Activated CD4-positive, alpha-beta T cell treated with anti-CD3 and anti-CD28 coated beads for 1 hour (primary cell): Measurements from ENCODE around the gene CAMK2A.

ENCODE experiments used
- DNase-seq: peaks from one replicate; pipeline ENCODE4 v3.0.0-alpha.2; 2020

Gene CAMK2A

DNA sequence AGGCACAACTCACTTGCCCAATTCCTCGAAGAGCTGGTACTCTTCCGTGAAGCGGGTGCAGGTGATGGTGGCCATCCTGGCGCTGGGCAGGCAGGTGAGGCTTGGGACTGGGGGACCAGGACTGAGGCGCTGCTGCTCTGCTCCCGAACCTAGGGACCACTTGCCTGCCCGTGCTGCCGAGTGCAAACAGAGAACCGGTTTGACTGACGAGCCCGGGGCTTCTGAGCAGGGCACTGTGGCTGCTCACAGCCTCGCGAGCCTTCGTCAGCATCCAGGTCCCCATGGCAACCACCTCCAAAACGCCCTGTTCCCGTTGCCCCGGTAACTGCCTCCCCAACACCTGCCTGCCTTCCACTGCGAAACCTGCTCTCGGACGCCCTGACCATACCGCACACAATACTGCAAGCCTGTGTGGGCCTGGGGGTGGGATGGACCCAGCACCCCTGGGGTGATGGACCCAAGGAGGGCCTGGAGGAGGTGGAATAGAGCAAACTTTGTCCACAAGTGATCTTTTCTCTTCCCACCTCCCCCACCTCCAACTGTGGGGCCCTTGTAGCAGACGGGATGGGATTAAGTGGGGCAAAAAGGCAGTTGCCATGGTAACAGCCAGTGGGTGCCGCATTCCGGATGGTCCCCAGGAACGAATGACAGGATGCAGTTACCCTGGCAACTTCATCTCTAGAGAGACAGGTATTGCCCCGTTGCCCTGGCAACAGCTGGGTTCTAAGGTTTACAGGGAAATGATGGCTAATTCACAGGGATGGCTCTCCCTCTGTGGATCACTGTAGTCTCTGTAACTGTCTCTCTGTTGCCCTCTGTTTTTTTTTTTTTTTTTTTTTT lies at the start of gene CAMK2A:
CAMK2A (minus strand) TSS at position 223 of the 840 bp plus-strand sequence; CDS start at position 75, 148 bp downstream.
- no peak for DNase-seq

DNA sequence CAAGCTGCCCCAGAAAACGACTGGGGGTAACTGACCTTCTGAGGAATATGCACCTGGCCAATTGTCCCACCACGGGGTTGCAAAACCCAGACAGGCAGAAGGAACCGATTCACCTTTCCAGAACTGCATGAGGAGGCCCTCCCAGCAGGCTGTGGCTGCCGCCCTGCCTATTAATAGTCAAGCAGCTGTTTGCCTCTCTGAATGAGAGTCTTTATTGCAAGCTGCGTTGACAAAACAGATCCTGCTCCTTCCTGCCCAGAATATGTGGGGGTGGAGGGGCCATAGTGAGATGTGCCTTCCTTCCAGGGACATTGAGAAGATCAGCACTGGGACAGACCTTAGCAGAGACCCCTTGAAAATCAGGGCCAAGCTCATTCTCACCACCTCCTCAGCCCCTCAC lies 49.6 kb upstream of the CAMK2A start:
- no peak for DNase-seq

DNA sequence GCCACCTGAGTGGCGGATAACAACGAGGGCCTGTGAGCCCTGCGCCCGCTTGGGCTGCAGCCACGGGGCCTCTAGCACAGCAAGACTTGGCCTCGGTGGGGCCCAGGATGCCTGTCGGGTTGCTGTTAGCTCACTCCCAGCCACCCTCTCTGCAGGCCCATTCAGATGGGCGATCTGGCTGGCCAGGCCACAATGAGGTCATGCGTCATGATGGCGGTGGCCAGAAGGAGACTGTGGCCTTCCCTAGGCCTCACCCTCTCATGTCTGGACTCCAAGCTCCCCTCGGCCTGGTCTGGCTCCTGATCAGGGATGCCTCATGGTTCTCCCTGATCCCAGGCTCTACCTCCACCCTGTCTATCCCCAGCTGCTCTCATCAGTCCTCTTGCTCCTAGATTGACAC lies 49.0 kb upstream of the CAMK2A start:
- DNase-seq = no peak

DNA sequence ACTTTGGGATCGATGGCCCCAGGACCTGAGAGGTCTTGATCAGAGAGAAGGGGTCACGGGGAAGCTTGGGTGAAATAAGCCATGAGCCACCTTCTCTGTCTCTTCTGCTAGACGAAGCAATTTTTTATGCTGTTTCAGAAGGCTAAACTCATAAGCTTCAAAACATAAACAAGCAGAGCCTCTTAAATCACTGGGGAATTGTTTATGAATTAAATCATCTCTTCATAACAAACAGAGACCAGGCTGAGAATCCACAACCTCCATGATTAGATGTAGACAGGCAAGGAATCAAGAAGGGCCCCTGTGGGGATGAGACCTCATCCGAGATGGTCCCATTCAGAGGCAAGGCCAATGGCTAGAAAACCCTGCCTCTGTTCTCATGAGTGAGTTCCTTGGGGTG lies 46.2 kb upstream of the CAMK2A start:
- DNase-seq = no peak

DNA sequence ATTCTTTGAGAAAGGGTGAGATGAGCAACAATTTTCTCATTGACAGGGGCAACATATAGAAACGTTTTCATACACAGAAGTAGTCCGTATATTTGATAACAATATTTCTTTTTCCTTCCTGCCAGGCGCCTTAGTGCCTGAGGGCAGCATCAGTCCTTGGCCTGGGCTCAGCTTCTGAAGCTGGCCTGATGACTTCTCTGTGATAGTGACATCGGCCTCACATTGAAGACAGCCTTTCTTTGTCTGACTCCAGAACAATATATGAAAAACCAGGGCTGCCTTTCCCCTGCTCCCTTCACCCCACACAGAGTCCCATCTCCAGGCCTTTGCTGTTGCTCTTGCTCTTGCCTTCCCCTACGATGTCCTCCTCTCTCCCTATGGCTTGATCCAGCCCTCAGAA lies 43.8 kb upstream of the CAMK2A start:
- DNase-seq = no peak

DNA sequence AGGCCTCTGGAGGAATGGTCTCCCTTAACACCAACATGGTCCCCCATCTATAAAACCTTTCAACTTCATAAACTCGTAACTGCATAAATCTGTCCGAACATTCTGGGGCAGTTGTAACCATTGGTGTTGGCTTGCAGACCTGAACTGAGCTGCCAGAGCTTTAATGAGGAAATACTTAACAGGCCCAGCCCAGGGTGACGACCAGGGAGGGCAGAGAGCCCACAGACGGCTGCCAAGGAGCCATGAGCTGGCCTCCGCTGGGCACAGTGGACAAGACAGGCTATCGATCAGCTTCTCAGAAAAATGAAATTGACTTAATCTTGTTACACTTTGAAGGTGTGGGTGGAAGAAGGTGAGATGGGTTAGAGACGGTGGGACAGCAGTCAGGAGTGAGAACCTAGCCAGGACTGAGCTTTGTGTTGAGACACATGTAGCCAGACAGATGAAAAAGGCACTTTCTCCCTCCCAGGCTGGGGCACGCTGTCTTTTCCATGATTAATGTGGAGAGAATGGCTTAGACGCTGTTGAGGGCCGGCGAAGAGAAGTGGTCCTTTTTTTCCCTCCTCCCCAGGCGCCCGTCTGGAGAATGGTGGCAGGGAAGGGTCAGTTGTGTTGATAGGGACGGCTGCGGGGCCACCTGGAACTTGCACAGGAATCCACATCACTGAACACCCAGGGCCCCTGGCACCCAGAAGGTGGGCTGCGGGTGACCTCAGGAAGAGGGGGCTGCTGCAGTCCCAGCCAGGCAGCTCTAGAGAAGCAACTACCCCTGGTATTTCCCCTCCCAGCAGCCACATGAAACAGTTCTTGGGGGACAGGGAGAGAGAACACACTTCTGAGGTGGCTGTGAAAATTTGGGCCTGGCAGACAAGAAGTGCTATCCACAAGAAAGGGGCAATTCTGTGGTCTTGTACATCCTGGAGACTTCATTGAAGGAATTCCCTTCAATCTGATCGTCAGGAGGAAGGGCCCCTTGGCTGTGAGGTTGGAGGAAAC lies 40.6 kb upstream of the CAMK2A start:
- no peak for DNase-seq

DNA sequence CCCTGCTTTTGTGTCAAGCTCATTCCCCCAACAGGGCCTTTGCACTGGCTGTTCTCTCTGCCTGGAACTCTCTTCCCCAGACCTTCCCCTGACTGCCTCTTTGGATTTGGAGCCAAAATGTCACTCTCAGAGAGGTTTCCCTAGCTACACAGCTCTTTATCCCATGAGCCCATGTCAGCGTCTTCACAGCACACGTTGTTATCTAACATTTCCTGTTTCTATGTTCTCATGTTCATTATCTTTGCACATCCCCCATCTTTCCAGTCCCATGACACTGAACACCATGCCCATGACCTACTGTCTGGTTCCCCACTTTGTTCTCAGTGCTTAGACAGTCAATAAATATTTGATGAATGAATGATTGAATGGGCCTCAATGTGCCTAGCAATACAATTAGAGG lies 39.5 kb upstream of the CAMK2A start:
- DNase-seq = no peak

DNA sequence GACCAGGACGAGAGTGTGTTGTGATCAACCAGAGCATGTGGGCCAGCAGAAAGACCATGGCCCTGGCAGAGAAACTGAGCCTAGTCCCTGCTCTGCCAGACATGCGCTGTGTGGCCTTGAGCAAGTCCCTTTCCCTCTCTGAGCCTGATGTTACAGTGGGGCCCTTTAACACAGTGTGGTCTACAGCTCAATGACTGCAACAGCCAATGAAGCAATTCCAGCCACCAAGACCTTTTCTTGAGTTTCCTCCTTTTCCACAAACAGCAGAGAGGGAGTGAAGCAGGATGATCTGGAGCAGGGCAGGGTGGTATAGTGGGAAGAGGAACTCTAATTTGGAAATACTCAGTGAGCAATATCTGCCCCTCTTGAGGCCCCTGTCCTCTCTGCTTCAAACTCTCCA lies 38.9 kb upstream of the CAMK2A start:
- DNase-seq = no peak

DNA sequence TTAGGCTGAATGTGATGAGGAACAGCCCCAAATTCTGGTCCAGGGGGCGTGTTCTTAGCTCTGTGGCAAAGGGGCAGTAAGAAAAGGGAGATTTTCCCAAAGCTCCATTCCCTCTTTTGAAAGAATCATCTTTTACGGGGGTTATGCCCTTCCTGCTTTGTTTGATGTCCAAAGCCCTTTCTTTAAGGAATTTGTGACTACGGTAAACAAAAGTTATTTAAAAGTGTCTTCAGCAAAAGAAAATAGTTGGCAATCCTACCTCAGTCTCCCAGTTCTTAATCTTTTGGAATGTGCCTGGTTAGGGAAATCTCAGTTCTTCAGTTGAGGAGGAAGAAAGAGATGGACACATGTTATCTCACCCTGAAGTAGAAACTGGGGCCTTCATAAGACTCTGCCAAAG lies 37.6 kb upstream of the CAMK2A start:
- DNase-seq = no peak

- no peak for DNase-seq
Observed at GRCh38 chr5:150326707-150327106, 37.1 kb upstream of the CAMK2A start.

DNA sequence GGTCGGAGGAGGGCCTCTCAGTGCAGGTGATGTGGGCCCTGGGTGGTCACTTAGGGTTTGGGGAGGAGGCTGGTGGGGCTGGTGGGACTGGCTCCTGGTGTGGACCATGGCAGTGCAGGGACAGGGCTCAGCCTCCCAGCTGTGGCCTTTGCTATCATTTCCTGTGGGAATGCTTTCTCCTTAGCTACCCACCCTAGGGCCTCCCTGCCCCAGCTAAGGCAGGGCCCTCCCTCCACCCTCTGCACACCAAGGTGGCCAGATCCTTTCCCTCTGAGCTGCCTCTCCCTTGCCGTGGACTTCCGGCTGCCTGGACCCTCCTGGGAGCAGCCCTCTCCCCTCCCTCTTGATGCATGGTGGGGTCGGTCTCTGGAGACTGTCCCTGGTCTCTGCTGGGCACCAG lies 35.9 kb upstream of the CAMK2A start:
- DNase-seq = no peak

GRCh38 chr5:150323819-150324218 lies 34.2 kb upstream of the CAMK2A start:
- no peak for DNase-seq

- DNase-seq = no peak
Observed at GRCh38 chr5:150323092-150323491, 33.5 kb upstream of the CAMK2A start.

- no peak for DNase-seq
Observed at GRCh38 chr5:150322202-150322601, 32.6 kb upstream of the CAMK2A start.

GRCh38 chr5:150321784-150322183 lies 32.2 kb upstream of the CAMK2A start:
- DNase-seq = no peak

DNA sequence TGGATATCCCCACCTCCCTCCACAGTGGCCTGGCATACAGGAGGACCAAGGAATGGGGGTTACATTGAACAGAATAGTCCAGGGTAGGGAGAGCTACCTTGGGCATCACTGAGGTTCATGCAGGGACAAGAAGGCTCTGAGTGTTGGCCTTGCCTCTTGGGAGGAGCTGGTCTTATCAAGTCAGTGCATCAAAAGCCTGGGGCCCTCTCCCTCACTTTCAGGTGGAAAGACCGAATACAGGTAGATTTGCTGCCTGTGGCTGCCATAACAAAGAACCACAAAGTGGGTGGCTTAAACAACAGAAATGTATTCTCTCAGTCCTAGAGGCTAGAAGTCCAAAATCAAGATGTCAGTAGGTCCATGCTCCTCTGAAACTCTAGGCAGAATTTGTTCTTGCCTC lies 31.6 kb upstream of the CAMK2A start:
- DNase-seq = no peak

DNA sequence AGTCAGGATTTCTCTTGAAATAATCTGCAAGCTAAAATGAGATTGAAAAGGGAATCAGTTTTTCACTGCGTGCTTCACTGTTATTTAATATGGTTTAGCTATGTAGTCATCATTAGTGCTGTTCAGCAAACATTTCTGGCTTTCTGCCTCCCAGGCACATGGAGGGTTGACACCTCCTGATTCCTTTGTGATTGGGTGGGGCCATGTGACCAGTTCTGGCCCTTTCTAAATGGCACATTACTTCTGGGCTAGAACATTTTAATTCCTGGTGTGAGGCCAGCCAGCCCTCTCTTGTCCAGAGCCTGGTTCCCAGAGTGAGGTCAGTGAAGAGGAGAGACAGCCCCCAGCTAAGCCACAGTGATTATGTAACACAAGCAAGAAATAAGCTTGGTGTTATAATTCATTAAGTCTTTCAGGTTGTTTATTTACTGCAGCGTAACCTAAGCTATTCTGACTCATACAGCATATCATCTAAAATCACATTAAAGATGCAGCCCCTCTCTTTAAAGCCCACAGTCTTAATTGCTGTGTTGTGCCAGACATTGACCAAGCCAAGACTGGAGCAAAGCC lies 30.6 kb upstream of the CAMK2A start:
- DNase-seq = no peak

- no peak for DNase-seq
Observed at GRCh38 chr5:150319484-150319790, 29.9 kb upstream of the CAMK2A start.

DNA sequence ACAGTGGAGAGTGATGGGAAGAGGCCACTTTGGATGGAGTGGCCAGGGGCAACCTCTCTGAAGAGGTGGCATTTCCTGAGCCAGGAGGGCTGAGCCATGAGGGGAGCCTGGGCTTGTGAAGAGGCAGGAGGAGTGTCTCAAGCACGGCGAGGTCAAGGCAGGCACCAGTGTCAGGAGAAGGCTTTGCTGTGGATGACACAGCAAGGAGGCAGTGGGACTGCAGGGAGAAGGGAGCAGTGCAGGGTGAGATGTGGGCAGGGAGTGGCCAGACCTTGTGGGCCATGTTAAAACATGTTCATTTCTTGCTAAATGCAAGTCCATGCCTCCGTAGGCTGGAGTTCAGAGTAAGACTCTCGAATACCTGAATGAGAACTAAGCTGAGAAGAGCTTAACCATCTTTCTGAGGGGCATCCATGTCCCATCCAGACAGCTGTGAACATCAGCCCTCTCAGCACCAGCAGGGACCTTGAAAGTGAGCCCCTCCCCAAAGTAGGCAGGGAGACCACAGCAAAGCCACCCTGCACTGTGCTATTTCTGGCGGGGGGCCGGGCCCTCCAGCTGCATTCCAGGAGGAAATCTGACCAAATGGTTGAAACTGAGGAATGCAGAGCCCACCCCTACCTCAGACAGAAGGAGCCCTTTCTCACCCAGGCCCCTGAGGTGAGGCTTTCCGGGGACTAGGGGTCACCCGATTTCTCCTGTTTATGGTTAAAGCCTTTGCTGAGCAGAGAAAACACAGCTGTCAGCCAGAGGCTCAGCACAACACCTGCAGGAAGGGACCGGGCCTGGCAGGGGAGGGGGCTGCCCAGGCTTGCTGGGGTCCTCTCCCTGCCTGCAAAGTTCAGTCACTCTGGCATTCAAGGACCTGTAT lies 29.3 kb upstream of the CAMK2A start:
- no peak for DNase-seq

DNA sequence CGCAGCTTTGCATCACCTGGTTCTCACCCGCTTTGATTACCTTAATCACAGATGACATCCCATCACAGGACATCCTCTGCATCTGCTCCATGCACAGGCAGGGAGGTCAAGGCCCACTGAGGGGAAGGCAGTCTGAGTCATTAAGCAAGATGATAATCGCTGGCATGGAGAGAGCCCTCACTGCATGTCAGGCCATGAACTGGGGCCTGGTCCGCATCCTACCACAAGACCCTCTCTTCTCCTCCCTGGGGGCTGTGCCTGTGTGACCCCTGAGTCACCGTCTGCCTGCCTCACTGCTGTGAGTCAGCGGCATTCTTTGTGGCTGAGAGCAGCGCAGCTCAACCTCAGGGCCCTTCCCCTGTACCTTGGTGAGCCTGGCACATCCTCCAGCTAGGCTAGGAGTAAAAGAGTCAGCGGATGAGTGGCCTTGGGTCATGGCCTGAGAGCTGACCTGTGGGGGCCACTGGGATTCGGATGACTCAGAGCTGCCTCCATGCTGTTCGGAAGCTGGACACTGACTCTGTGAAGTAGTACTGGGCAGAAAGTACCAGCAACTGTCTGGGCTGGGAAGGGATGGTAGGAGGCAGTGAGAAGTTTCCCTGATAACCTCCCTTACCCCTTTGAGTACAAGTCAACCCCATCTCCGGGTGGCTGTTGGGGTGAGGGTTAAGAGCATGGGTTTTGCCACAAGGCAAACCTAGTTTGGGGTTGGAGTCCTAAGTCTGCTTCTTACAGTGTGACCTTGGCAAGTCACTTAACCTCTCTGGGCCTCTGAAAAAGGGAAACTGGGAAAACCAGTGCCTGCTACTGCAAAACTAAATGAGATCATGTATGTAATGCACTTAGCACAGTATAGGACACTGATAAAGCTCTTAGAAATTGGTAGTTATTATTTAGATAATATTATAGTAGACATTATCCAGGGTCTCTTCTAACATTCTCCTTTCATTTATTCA lies 27.8 kb upstream of the CAMK2A start:
- no peak for DNase-seq

DNA sequence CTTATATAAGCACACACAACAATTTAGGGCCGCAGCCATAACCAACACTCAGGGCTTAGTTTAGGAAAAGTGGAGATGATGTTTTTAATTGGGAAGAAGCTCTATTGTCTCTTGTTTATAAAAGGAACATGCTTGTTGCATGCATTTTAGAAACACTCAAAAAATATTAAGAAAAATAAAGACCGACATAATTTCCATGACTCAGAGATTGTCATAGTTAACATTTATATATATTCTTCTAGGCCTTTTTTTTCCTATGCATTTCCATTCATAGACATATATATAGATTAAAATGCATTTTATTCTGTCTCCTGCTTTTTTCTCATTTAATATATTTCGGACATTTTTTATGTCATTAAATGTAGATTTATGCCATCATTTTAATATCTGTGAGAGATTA lies 26.7 kb upstream of the CAMK2A start:
- DNase-seq = no peak

DNA sequence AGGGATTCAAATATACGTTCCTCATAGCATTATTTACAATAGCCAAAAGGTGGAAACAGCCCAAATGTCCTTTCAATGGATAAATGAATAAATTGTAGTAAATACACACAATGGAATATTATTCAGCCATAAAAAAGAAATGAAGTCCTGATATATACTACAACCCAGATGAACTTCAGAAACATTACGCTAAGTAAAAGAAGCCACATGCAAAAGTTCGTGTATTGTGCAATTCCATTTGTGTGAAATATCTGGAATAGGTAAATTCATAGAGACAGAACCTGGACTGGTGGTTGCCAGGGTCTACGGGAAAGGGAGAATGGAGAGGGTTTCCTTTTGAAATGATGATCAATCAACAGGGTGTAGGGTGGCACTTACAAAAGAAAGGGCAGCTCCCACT lies 25.7 kb upstream of the CAMK2A start:
- DNase-seq = no peak
